Measurements from ENCODE around the gene NFXL1.

- TF ChIP-seq, protein P1, sequence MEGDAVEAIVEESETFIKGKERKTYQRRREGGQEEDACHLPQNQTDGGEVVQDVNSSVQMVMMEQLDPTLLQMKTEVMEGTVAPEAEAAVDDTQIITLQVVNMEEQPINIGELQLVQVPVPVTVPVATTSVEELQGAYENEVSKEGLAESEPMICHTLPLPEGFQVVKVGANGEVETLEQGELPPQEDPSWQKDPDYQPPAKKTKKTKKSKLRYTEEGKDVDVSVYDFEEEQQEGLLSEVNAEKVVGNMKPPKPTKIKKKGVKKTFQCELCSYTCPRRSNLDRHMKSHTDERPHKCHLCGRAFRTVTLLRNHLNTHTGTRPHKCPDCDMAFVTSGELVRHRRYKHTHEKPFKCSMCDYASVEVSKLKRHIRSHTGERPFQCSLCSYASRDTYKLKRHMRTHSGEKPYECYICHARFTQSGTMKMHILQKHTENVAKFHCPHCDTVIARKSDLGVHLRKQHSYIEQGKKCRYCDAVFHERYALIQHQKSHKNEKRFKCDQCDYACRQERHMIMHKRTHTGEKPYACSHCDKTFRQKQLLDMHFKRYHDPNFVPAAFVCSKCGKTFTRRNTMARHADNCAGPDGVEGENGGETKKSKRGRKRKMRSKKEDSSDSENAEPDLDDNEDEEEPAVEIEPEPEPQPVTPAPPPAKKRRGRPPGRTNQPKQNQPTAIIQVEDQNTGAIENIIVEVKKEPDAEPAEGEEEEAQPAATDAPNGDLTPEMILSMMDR (IDR thresholded peaks at IDR 0.05) = no peak
- TF ChIP-seq POLR2A (IDR thresholded peaks at IDR 0.05) = no peak
Observed at GRCh38 chr4:47804598-47804997, 109.8 kb downstream of the NFXL1 start.
